SK-N-MC (cell line): ENCODE measurements around the gene PXDC1.
"Not testable (repeated sequence)": the region's sequence is repeated elsewhere in the genome, so short reads cannot be mapped to it uniquely, and the experiment has no call there.

ENCODE experiments used
- EZH2 ChIP-seq: fragments of 200-600 bp; sonication (generic); IDR thresholded peaks from one replicate; pipeline ENCODE4 v1.6.1; 2017; ENCODE audit warnings: antibody characterized with exemption
- POLR2AphosphoS5 ChIP-seq: IDR thresholded peaks from 2 replicates; pipeline ENCODE4 v1.6.1; 2012; ENCODE audit warnings: mild to moderate bottlenecking, low read depth, low read length, borderline replicate concordance

DNA sequence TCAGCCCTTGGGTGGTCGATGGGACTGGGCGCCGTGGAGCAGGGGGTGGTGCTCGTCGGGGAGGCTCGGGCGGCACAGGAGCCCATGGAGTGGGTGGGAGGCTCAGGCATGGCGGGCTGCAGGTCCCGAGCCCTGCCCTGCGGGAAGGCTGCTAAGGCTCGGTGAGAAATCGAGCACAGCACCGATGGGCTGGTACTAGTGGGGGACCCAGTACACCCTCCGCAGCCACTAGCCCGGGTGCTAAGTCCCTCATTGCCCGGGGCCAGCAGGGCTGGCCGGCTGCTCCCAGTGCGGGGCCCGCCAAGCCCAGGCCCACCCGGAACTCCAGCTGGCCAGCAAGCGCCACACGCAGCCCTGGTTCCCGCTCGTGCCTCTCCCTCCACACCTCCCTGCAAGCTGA lies 30.7 kb downstream of the PXDC1 start:
- TF ChIP-seq EZH2, POLR2AphosphoS5: not testable (repeated sequence)
